Naive thymus-derived CD8-positive, alpha-beta T cell (primary cell): ENCODE data around the gene AQP5. TPM values are rescaled to one million over a fixed set of nuclear protein-coding genes. Genes with fewer than 3 reads are reported as not detected.

Experiments
- ATAC-seq, 2 donors: fragments of 150-1000 bp; cut with Tn5 transposase in 1 of 2; sonication (Bioruptor Pico), chemical (Tn5 transposase) in 1 of 2; 1 replicate in 1 of 2; 2 replicates in 1 of 2; pipeline ENCODE4 v1.10.0; 2021; ENCODE audit warnings: mild to moderate bottlenecking in 2 of 2, moderate library complexity in 2 of 2
- POLR2A ChIA-PET: fragments of 350-600 bp; sonication (Branson Sonifier 250); formaldehyde crosslinking; loops from one replicate; lab custom pipeline; 2021; ENCODE audit warnings: antibody characterized with exemption; lab: Charles Lee
- DNase-seq, 10 donors: peaks; one replicate each; pipeline versions ENCODE4 v3.0.0 to v3.0.0-alpha.2; 2020 to 2022
- H3K27ac Mint-ChIP-seq, 10 donors: one replicate each; pipeline ENCODE4 v1.8.0; 2020 to 2022; ENCODE audit warnings: mild to moderate bottlenecking in 10 of 10, mixed read lengths in 10 of 10, moderate library complexity in 4 of 10, inconsistent platforms in 1 of 10
- H3K27me3 Mint-ChIP-seq, 5 donors: one replicate each; pipeline ENCODE4 v1.8.0; 2021 to 2022; ENCODE audit warnings: mixed read lengths in 5 of 5
- H3K36me3 Mint-ChIP-seq, 3 donors: one replicate each; pipeline ENCODE4 v1.8.0; 2020 to 2022; ENCODE audit warnings: mixed read lengths in 3 of 3, mild to moderate bottlenecking in 2 of 3, inconsistent platforms in 1 of 3
- H3K4me1 Mint-ChIP-seq, 4 donors: one replicate each; pipeline ENCODE4 v1.8.0; 2021 to 2022; ENCODE audit warnings: mixed read lengths in 4 of 4
- H3K4me3 Mint-ChIP-seq, 10 donors: one replicate each; pipeline ENCODE4 v1.8.0; 2020 to 2022; ENCODE audit warnings: mild to moderate bottlenecking in 10 of 10, mixed read lengths in 10 of 10, moderate library complexity in 6 of 10, inconsistent platforms in 1 of 10
- H3K9me3 Mint-ChIP-seq, 9 donors: one replicate each; pipeline ENCODE4 v1.8.0; 2020 to 2022; ENCODE audit warnings: mixed read lengths in 9 of 9, mild to moderate bottlenecking in 3 of 9, inconsistent platforms in 1 of 9, moderate library complexity in 1 of 9
- polyA plus RNA-seq, 3 donors: library from polyadenylated mRNA; unstranded; fragments of 300-500 nt; fragmentation: Illumina TruSeq; gene quantifications; one replicate each; pipeline ENCODE4 v1.2.3, GENCODE V29; 2021
- total RNA-seq, 8 experiments: library from RNA in 2 of 8; stranded (reverse) in 2 of 8; gene quantifications; one replicate each; pipeline ENCODE4 v1.2.3 and lab custom pipeline; 2021 to 2026

The AQP5 gene
- total and polyA plus RNA-seq, 5 experiments from 2014 or later, result not detected

- Mint-ChIP-seq H3K4me3 (no peak overlapping the region), H3K27ac (no peak overlapping the region), H3K4me1 (peaks cover 0 to 7% (median 0%) of the 10 kb centered on the region in 4 donors), H3K27me3 (no peaks in the 10 kb centered on the region), H3K36me3 (peaks cover 0 to 21% (median 3%) of the 10 kb centered on the region in 3 donors), H3K9me3 (no peaks in the 10 kb centered on the region)
- POLR2A ChIA-PET, result no interaction called here
- DNase-seq, result no peak
- no peak for ATAC-seq
Observed at GRCh38 chr12:50006754-50007442, 45.2 kb downstream of the AQP5 start.

GRCh38 chr12:50013361-50014147, 51.9 kb downstream of the AQP5 start:
- Mint-ChIP-seq H3K36me3 (peaks cover 0 to 19% (median 0%) of the 10 kb centered on the region in 3 donors), H3K4me1 (peaks cover 0 to 4% (median under 1%) of the 10 kb centered on the region in 4 donors), H3K4me3 (no peak overlapping the region), H3K27ac (peak overlapping the region in 2 of 10 donors; percentile 19 to 56), H3K9me3 (no peaks in the 10 kb centered on the region), H3K27me3 (no peaks in the 10 kb centered on the region)
- POLR2A ChIA-PET, result no interaction called here
- DNase-seq (no peak), ATAC-seq (no peak)

- POLR2A ChIA-PET, result no interaction called here
- no peak overlapping the region for H3K4me3 Mint-ChIP-seq
- ATAC-seq (no peak), DNase-seq (no peak)
- H3K27ac Mint-ChIP-seq, result no peak overlapping the region
- H3K36me3 Mint-ChIP-seq, result peaks cover 0 to 19% (median 0%) of the 10 kb centered on the region in 3 donors
- H3K27me3 Mint-ChIP-seq, result no peaks in the 10 kb centered on the region
- peaks cover 0 to 4% (median under 1%) of the 10 kb centered on the region in 4 donors for H3K4me1 Mint-ChIP-seq
- no peaks in the 10 kb centered on the region for H3K9me3 Mint-ChIP-seq
Observed at GRCh38 chr12:50014342-50014741, 52.7 kb downstream of the AQP5 start.

Other genes starting within 250 kb of the AQP5 start
- gene TMBIM6, start 220.3 kb upstream of the AQP5 start, total RNA-seq, result 100 to 1,000 TPM; 380 to 412 TPM
- 1,000 to 10,000 TPM in 1 of 3 donors, 100 to 1,000 TPM in 2; 817 to 1,126 (median 845) TPM for gene TMBIM6, start 220.3 kb upstream of the AQP5 start, polyA plus RNA-seq
- 10 to 100 TPM; 13.0 to 14.2 TPM for gene NCKAP5L, start 133.5 kb upstream of the AQP5 start, total RNA-seq
- gene NCKAP5L, start 133.5 kb upstream of the AQP5 start, polyA plus RNA-seq, result 1 to 10 TPM; 1.9 to 5.1 (median 2.4) TPM
- 10 to 100 TPM; 15.7 to 15.9 TPM for gene BCDIN3D, start 118.8 kb upstream of the AQP5 start, total RNA-seq
- gene BCDIN3D, start 118.8 kb upstream of the AQP5 start, polyA plus RNA-seq, result 1 to 10 TPM; 5.9 to 7.1 (median 6.8) TPM
- gene FAIM2, start 58.0 kb upstream of the AQP5 start, total RNA-seq, result not detected
- under 1 TPM in 1 of 3 donors, not detected in 2; 0.39 TPM for gene FAIM2, start 58.0 kb upstream of the AQP5 start, polyA plus RNA-seq
- gene AQP2, start 11.1 kb upstream of the AQP5 start, total RNA-seq, result not detected
- gene AQP2, start 11.1 kb upstream of the AQP5 start, polyA plus RNA-seq, result not detected
- gene AQP6, start 11.1 kb downstream of the AQP5 start, total RNA-seq, result not detected
- gene AQP6, start 11.1 kb downstream of the AQP5 start, polyA plus RNA-seq, result not detected
- 10 to 100 TPM; 11.0 to 12.8 TPM for gene RACGAP1, start 63.6 kb downstream of the AQP5 start, total RNA-seq
- gene RACGAP1, start 63.6 kb downstream of the AQP5 start, polyA plus RNA-seq, result 10 to 100 TPM in 1 of 3 donors, 1 to 10 TPM in 2; 8.4 to 11.5 (median 8.6) TPM
- 10 to 100 TPM; 11.7 to 12.2 TPM for gene ASIC1, start 95.7 kb downstream of the AQP5 start, total RNA-seq
- 1 to 10 TPM in 2 of 3 donors, under 1 TPM in 1; 0.97 to 1.3 (median 1.0) TPM for gene ASIC1, start 95.7 kb downstream of the AQP5 start, polyA plus RNA-seq
- 10 to 100 TPM; 63.1 to 71.8 TPM for gene SMARCD1, start 123.5 kb downstream of the AQP5 start, total RNA-seq
- gene SMARCD1, start 123.5 kb downstream of the AQP5 start, polyA plus RNA-seq, result 10 to 100 TPM in 2 of 3 donors, 1 to 10 TPM in 1; 9.7 to 16.8 (median 16.0) TPM
- 1 to 10 TPM; 1.1 to 1.5 TPM for gene GPD1, start 142.1 kb downstream of the AQP5 start, total RNA-seq
- gene GPD1, start 142.1 kb downstream of the AQP5 start, polyA plus RNA-seq, result not detected
- gene COX14, start 150.4 kb downstream of the AQP5 start, total RNA-seq, result 10 to 100 TPM; 43.4 to 47.1 TPM
- 100 to 1,000 TPM; 266 to 317 (median 298) TPM for gene COX14, start 150.4 kb downstream of the AQP5 start, polyA plus RNA-seq
- 10 to 100 TPM; 51.0 to 55.7 TPM for gene CERS5, start 205.5 kb downstream of the AQP5 start, total RNA-seq
- 10 to 100 TPM; 31.0 to 45.0 (median 33.6) TPM for gene CERS5, start 205.5 kb downstream of the AQP5 start, polyA plus RNA-seq